Activated CD4-positive, alpha-beta memory T cell treated with anti-CD3 and anti-CD28 coated beads for 36 hours (primary cell): ENCODE results near the gene MAGEC3. TPM values are rescaled to one million over a fixed set of nuclear protein-coding genes. Genes with fewer than 3 reads are reported as not detected.
"Not testable (repeated sequence)": the region's sequence is repeated elsewhere in the genome, so short reads cannot be mapped to it uniquely, and the experiment has no call there.

Experiments used
- CTCF ChIA-PET: fragments of 350-600 bp; sonication (Branson Sonifier 250); formaldehyde crosslinking; loops from one replicate; lab custom pipeline; 2021; ENCODE audit warnings: antibody characterized with exemption, inconsistent platforms; lab: Charles Lee
- POLR2A ChIA-PET: fragments of 350-600 bp; sonication (Branson Sonifier 250); formaldehyde crosslinking; loops from one replicate; lab custom pipeline; 2021; ENCODE audit warnings: antibody characterized with exemption; lab: Charles Lee
- DNase-seq: peaks from one replicate; pipeline ENCODE4 v3.0.0-alpha.2; 2020
- H3K27ac Mint-ChIP-seq: one replicate; pipeline ENCODE4 v1.8.0; 2021; ENCODE audit warnings: mixed read lengths
- H3K27me3 Mint-ChIP-seq: one replicate; pipeline ENCODE4 v1.8.0; 2021; ENCODE audit warnings: mixed read lengths
- H3K36me3 Mint-ChIP-seq: one replicate; pipeline ENCODE4 v1.8.0; 2021; ENCODE audit warnings: mixed read lengths
- H3K4me1 Mint-ChIP-seq: one replicate; pipeline ENCODE4 v1.8.0; 2021; ENCODE audit warnings: low read depth, mixed read lengths
- H3K4me3 Mint-ChIP-seq: one replicate; pipeline ENCODE4 v1.8.0; 2021; ENCODE audit warnings: mild to moderate bottlenecking, mixed read lengths
- H3K9me3 Mint-ChIP-seq: one replicate; pipeline ENCODE4 v1.8.0; 2021; ENCODE audit warnings: mixed read lengths
- intact Hi-C: fragments of 100-400 bp; cut with micrococcal nuclease; formaldehyde crosslinking; loops from one replicate; pipeline ENCODE4 v1.15.1; 2023
- total RNA-seq, 2 experiments: library from RNA; stranded (reverse); gene quantifications; one replicate each; pipeline ENCODE4 v1.2.3, GENCODE V29; 2021

The MAGEC3 gene, protein sequence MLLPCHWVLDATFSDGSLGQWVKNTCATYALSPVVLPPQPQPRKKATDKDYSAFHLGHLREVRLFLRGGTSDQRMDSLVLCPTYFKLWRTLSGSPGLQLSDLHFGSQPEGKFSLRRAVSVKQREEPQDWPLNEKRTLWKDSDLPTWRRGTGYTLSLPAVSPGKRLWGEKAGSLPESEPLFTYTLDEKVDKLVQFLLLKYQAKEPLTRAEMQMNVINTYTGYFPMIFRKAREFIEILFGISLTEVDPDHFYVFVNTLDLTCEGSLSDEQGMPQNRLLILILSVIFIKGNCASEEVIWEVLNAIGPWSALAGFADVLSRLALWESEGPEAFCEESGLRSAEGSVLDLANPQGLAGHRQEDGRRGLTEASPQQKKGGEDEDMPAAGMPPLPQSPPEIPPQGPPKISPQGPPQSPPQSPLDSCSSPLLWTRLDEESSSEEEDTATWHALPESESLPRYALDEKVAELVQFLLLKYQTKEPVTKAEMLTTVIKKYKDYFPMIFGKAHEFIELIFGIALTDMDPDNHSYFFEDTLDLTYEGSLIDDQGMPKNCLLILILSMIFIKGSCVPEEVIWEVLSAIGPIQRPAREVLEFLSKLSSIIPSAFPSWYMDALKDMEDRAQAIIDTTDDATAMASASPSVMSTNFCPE
- not detected for total RNA-seq

DNA sequence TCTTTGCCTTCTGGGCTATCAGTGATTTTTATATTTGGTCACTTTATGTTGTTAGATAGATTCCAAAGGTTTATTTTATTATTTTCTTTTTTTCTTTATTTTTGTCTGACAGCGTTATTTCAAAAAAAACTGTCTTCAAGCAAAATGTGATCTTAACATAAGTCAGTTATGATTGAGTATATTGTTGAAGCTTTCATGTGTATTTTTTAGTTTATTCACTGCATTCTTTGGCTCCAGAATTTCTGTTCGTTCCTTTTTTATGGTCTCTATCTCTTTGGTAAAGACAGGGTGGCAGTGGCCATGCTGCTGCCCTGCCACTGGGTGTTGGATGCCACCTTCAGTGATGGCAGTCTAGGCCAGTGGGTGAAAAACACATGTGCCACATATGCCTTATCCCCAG is at the start of gene MAGEC3:
MAGEC3 (plus strand) TSS at position 301 of the 400 bp plus-strand sequence; CDS start at position 301, 0 bp downstream.
- no peak within 1 kb of the TSS for H3K27ac Mint-ChIP-seq
- no peak within 1 kb of the TSS for H3K4me3 Mint-ChIP-seq
- H3K4me1 Mint-ChIP-seq = no peaks in the 10 kb centered on the region
- CTCF ChIA-PET = no interaction called here
- H3K36me3 Mint-ChIP-seq = no peaks in the 10 kb centered on the region
- peaks cover 8% of the 10 kb centered on the region for H3K9me3 Mint-ChIP-seq
- POLR2A ChIA-PET = no interaction called here
- H3K27me3 Mint-ChIP-seq = no peaks in the 10 kb centered on the region
- intact Hi-C loops = no loop called here
- DNase-seq = no peak

DNA sequence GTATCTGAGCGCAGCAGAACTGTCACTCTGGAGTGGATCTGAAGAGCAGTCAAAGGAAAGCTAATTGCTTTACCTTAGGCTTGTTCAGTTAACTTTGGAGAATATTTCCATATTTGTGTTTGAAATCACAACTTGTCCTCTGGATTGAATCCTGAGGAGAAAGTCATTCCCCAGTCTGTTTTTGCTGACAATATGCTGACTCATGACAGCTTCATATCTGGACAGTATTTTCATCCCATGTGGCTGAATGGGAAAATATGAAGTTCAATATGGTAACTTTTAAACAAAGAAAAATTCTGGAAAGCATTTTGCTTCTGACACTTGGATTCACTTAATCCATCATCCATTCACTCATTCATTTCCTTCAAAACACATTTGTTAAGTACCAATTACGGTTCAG is 46.3 kb upstream of the MAGEC3 start:
- intact Hi-C loops = no loop called here
- H3K27me3 Mint-ChIP-seq = no peaks in the 10 kb centered on the region
- no peaks in the 10 kb centered on the region for H3K9me3 Mint-ChIP-seq
- H3K4me1 Mint-ChIP-seq = no peaks in the 10 kb centered on the region
- no peak overlapping the region for H3K27ac Mint-ChIP-seq
- ChIA-PET POLR2A (no interaction called here), CTCF (no interaction called here)
- DNase-seq = no peak
- no peak overlapping the region for H3K4me3 Mint-ChIP-seq
- no peaks in the 10 kb centered on the region for H3K36me3 Mint-ChIP-seq

DNA sequence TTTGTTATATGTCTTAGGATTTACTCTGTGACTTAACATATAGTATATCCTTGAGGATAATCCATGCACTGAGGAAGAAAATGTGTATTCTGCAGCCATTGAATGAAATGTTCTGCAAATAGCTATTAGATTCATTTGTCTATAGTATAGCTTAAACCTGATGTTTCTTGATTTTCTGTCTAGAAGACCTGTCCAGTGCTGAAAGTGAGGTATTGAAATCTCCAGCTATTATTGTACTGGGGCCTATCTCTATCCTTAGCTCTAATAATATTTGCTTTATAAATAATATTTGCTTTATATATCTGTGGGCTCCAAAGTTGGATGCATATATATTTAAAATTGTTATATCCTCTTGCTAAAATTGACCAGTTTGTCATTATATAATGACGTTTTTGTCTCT is 26.7 kb upstream of the MAGEC3 start:
- DNase-seq = no peak
- ChIA-PET CTCF (no interaction called here), POLR2A (no interaction called here)
- Mint-ChIP-seq H3K9me3 (peaks cover 2% of the 10 kb centered on the region), H3K27ac (no peak overlapping the region), H3K27me3 (no peaks in the 10 kb centered on the region), H3K36me3 (no peaks in the 10 kb centered on the region), H3K4me1 (no peaks in the 10 kb centered on the region), H3K4me3 (no peak overlapping the region)
- intact Hi-C loops = no loop called here

DNA sequence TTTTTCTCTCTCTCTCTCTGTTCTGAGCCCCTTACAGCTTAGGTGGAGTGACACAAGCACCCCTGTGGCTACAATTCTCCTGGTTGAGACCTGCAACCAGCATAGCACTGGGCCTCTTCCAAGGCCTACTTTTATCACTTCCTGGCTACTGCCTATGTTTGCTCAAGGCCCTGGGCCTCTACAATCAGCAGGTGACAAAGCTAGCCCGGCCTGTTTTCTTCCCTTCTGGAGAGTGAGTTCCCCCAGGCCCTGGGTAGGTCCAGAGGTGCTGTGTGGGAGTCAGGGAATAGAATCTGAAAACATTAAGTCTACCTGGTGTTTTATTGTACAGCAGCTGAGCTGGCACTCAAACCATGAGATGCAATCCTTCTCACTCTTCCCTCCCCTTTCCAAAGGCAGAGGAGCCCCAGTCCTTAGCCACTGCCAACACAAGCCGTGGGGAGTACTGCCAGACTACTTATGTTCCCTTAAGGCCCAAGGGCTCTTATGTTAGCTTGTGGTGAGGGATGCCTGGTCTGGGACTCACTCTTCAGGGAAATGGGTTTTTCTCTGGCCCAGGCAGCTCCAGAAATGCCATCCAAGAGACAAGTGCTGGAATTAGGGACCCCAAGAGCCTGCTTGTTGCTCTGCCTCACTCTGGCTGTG is 23.8 kb upstream of the MAGEC3 start:
- intact Hi-C loops = no loop called here
- POLR2A ChIA-PET = no interaction called here
- Mint-ChIP-seq H3K27me3 (no peaks in the 10 kb centered on the region), H3K4me3 (no peak overlapping the region), H3K36me3 (no peaks in the 10 kb centered on the region), H3K27ac (no peak overlapping the region), H3K9me3 (peaks cover 2% of the 10 kb centered on the region), H3K4me1 (no peaks in the 10 kb centered on the region)
- CTCF ChIA-PET = no interaction called here
- DNase-seq = no peak

DNA sequence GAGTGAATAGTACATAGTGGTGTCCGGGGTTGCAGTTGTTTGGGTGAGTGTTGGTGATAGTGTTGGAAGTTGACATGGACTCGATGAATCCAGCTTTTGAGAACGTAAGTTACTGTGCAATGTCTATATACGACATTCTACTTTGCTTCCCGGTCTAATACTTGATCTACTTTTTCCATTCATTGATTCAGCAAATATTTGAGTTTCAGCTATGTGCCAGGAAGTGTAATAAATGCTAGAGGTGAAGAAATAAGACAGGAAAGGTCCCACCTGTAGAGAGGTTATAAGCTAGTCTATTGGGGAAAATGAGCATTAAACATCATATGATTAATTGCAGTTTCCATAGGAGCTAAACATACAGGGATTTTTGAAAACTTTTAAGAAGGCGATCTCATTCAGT is 22.2 kb upstream of the MAGEC3 start:
- Mint-ChIP-seq H3K4me3 (no peak overlapping the region), H3K27me3 (no peaks in the 10 kb centered on the region), H3K27ac (no peak overlapping the region), H3K4me1 (no peaks in the 10 kb centered on the region), H3K9me3 (peaks cover 2% of the 10 kb centered on the region), H3K36me3 (no peaks in the 10 kb centered on the region)
- ChIA-PET POLR2A (no interaction called here), CTCF (no interaction called here)
- no peak for DNase-seq
- intact Hi-C loops = no loop called here

DNA sequence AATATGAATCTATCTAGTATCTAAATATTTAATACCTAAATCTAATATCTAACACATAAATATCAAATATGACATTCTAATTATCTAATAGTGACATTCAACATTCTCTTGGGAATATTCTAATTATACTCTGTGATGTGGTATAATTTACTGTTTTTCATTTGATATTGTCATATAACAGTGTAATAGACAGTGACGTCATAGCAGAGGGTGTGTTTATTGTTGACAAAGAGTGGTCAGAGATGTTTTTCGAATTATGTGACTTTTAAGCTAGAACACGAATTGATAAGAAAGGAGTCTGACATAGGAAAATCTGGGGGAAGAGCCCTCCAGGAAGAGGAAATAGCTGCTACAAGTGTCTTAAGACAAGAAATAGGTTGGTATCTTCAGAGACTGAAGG is 5.9 kb upstream of the MAGEC3 start:
- ChIA-PET CTCF (no interaction called here), POLR2A (no interaction called here)
- DNase-seq = no peak
- H3K9me3 Mint-ChIP-seq = no peaks in the 10 kb centered on the region
- H3K27me3 Mint-ChIP-seq = no peaks in the 10 kb centered on the region
- H3K27ac Mint-ChIP-seq = no peak overlapping the region
- no peak overlapping the region for H3K4me3 Mint-ChIP-seq
- intact Hi-C loops = no loop called here
- no peaks in the 10 kb centered on the region for H3K36me3 Mint-ChIP-seq
- no peaks in the 10 kb centered on the region for H3K4me1 Mint-ChIP-seq

DNA sequence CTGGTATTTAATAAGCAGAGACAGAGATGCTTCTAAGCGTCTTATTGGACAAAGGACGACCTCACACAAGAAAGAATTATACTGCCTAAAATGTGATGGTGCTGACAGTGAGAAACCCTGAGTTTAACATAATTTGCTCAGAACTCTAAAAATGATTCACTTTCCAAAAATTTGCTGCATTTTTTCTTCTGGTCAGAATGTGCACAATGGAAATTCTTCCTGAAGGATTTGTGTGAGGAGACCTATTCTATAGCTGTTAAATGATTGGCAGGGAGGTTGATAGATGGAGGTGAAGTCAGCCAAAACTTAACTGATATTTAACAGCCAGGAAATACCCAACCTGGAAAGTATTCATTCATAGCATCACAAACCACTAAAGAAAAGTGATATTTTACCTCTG is 1.7 kb downstream of the MAGEC3 start:
- peaks cover 8% of the 10 kb centered on the region for H3K9me3 Mint-ChIP-seq
- POLR2A ChIA-PET = no interaction called here
- CTCF ChIA-PET = no interaction called here
- H3K4me1 Mint-ChIP-seq = no peaks in the 10 kb centered on the region
- intact Hi-C loops = no loop called here
- DNase-seq = no peak
- H3K27me3 Mint-ChIP-seq = no peaks in the 10 kb centered on the region
- no peaks in the 10 kb centered on the region for H3K36me3 Mint-ChIP-seq
- no peak overlapping the region for H3K4me3 Mint-ChIP-seq
- H3K27ac Mint-ChIP-seq = no peak overlapping the region

DNA sequence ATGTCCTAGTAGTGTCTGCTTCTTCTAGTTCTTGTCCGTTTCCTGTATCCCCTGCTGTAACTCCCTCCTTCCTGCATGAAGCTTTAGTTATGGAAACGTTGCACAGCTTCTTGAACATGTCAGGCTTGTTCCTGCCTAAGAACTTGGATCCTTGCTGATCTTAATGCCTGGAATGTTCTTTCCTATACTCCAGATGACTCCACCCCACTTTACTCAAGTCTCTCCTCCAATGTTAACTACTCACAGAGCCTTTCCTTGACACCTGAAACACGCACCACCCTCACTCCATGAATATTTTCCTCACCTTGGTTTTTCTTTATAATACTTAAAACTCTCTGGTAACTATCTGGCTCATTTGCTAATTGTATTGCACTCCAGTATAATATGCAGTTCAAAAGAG is 19.4 kb downstream of the MAGEC3 start:
- ChIA-PET POLR2A (no interaction called here), CTCF (no interaction called here)
- Mint-ChIP-seq H3K36me3 (no peaks in the 10 kb centered on the region), H3K27me3 (no peaks in the 10 kb centered on the region), H3K4me3 (no peak overlapping the region), H3K9me3 (no peaks in the 10 kb centered on the region), H3K27ac (no peak overlapping the region), H3K4me1 (no peaks in the 10 kb centered on the region)
- DNase-seq = no peak
- intact Hi-C loops = no loop called here

DNA sequence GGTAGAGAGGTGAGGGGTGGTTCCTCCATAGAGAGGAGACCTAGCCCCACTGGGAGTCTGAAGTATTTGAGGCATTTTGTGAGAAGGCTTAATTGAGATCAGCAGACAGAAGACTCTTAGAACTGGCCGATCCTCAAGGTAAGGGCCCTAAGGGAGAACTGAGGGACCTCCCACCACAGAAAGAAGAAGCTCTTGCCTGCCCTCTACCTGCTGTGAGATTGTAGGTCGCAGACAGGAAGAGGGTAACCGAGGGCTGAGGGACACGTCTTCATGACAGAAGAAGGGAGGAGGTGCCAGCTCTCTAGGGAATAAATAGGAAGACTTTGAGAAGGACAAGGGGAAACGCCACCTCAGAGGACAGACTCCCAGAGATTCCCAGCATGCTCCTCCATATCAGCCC is 41.5 kb downstream of the MAGEC3 start:
- Mint-ChIP-seq H3K9me3 (no peaks in the 10 kb centered on the region), H3K4me3 (no peak overlapping the region), H3K27me3 (no peaks in the 10 kb centered on the region), H3K27ac (no peak overlapping the region), H3K36me3 (no peaks in the 10 kb centered on the region), H3K4me1 (no peaks in the 10 kb centered on the region)
- intact Hi-C loops = no loop called here
- DNase-seq = no peak
- CTCF ChIA-PET = no interaction called here
- POLR2A ChIA-PET = no interaction called here

DNA sequence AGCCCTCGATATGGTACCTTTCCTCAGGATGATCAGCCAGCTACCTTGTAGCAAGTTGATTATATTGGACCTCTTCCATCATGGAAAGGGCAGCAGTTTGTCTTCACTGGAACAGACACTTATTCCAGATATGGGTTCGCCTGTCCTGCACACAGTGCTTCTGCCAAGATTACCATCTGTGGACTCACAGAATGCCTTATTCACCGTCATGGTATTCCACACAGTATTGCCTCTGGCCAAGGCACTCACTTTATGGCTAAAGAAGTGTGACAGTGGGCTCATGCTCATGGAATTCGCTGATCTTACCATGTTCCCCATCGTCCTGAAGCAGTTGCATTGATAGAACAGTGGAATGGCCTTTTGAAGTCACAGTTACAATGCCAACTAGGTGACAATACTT is 50.7 kb downstream of the MAGEC3 start:
- H3K9me3 Mint-ChIP-seq, H3K27me3 Mint-ChIP-seq, DNase-seq, H3K4me1 Mint-ChIP-seq, CTCF ChIA-PET, H3K27ac Mint-ChIP-seq, POLR2A ChIA-PET, H3K36me3 Mint-ChIP-seq, H3K4me3 Mint-ChIP-seq, intact Hi-C loops: not testable (repeated sequence)

DNA sequence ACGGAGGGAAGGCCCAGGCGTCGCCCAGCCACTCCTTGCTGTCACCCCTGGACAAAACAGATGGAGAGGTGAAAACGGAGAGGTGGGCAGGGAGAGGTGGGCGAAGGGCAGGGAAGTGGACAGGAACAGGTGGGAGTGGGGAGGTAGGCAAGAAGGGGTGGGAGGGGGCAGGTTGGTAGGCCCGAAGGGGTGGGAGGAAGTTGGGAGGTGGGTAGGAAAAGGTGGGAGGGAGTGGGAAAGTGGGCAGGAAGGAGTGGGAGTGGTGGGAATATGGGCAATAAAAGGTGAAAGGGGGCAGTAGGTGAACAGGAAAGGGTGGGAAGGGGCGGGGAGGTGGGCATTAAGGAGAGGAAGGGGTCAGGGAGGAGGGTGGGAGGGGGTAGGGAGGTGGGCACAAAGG is 56.6 kb downstream of the MAGEC3 start:
- intact Hi-C loops = no loop called here

DNA sequence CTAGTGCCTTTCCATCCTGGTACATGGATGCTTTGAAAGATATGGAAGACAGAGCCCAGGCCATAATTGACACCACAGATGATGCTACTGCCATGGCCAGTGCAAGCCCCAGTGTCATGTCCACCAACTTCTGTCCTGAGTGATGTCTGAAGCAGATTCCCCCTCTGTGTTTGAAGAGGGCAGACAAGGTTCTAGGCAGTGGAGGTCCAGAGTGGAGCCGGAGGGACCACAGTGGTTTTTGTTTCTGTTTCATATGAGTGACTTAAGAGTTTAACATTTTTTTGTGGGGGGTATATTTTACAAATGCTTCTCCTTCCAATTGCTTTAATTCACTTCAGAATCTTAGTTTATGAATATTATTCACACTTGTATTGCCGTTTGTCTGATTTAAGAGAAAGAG is 59.6 kb downstream of the MAGEC3 start:
- POLR2A ChIA-PET = no interaction called here
- Mint-ChIP-seq H3K9me3 (no peaks in the 10 kb centered on the region), H3K4me3 (no peak overlapping the region), H3K36me3 (no peaks in the 10 kb centered on the region), H3K4me1 (no peaks in the 10 kb centered on the region), H3K27me3 (no peaks in the 10 kb centered on the region), H3K27ac (no peak overlapping the region)
- CTCF ChIA-PET = no interaction called here
- DNase-seq = no peak
- intact Hi-C loops = no loop called here

More for the DNA sequence above, 56.6 kb downstream of the MAGEC3 start:
- Mint-ChIP-seq H3K27me3 (no peaks in the 10 kb centered on the region), H3K27ac (no peak overlapping the region), H3K4me3 (no peak overlapping the region), H3K9me3 (no peaks in the 10 kb centered on the region), H3K36me3 (no peaks in the 10 kb centered on the region), H3K4me1 (no peaks in the 10 kb centered on the region)
- ChIA-PET POLR2A (no interaction called here), CTCF (no interaction called here)
- no peak for DNase-seq
